Kidney epithelial cell (primary cell): ENCODE measurements around the gene MACF1. TPM values are rescaled to one million over a fixed set of nuclear protein-coding genes. Genes with fewer than 3 reads are reported as not detected.
A peak's percentile ranks its signal among the peaks of the same experiment; 100 is the strongest.

Experiments
- DNase-seq: peaks from one replicate; pipeline ENCODE4 v3.0.0-alpha.2; 2010; ENCODE audit warnings: low read depth
- H3K27me3 ChIP-seq: 2 replicates; pipeline ENCODE4 v1.6.0; 2011; ENCODE audit warnings: low read length; ENCODE audit not compliant: control insufficient read depth, insufficient read depth
- H3K36me3 ChIP-seq: 2 replicates; pipeline ENCODE4 v1.5.1; 2011; ENCODE audit warnings: low read length; ENCODE audit not compliant: control insufficient read depth, insufficient read depth
- H3K4me3 ChIP-seq: 2 replicates; pipeline ENCODE4 v1.5.1; 2011; ENCODE audit warnings: low read depth, mild to moderate bottlenecking, control low read depth, low read length
- total RNA-seq: library from RNA; depleted of rRNA; stranded (reverse); fragments of >200 nt; gene quantifications from 2 replicates; pipeline ENCODE4 v1.2.3, GENCODE V29; 2015
- TF ChIP-seq, protein P1 (sequence below): IDR thresholded peaks from 2 replicates; pipeline ENCODE4 v1.5.1; 2011; ENCODE audit warnings: mild to moderate bottlenecking, moderate library complexity, low read length, control low read depth, inconsistent platforms; ENCODE audit not compliant: insufficient read depth, poor library complexity, severe bottlenecking

Gene MACF1
- total RNA-seq, 1 donor from 2014 or later = 279 TPM

- TF ChIP-seq, protein P1, sequence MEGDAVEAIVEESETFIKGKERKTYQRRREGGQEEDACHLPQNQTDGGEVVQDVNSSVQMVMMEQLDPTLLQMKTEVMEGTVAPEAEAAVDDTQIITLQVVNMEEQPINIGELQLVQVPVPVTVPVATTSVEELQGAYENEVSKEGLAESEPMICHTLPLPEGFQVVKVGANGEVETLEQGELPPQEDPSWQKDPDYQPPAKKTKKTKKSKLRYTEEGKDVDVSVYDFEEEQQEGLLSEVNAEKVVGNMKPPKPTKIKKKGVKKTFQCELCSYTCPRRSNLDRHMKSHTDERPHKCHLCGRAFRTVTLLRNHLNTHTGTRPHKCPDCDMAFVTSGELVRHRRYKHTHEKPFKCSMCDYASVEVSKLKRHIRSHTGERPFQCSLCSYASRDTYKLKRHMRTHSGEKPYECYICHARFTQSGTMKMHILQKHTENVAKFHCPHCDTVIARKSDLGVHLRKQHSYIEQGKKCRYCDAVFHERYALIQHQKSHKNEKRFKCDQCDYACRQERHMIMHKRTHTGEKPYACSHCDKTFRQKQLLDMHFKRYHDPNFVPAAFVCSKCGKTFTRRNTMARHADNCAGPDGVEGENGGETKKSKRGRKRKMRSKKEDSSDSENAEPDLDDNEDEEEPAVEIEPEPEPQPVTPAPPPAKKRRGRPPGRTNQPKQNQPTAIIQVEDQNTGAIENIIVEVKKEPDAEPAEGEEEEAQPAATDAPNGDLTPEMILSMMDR = no peak
- Histone ChIP-seq H3K4me3 (no peak overlapping the region), H3K27me3 (no peaks in the 10 kb centered on the region), H3K36me3 (no peaks in the 10 kb centered on the region)
- no peak for DNase-seq
Measured at GRCh38 chr1:39394059-39394458, 189.6 kb downstream of the MACF1 start.

DNA sequence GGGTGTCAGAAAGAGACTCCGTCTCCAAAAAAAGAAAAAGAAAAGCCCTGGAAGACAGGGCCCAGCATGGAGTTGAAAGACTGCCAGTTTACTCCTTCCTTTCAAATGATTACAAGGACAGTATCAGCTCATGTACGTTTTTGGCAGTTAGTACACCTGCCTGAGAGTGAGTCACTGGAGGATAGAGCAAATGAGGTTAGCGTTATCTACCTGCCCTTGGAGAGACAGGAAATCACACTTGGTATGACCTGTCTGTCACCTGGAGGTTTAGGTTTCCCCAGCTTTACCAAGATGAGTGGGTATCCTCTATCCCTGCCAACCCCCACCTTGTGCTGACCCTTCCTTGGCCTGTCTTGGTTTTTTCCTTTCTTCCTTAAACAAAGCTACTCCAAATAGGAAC lies 190.1 kb downstream of the MACF1 start:
- Histone ChIP-seq H3K36me3 (no peaks in the 10 kb centered on the region), H3K27me3 (no peaks in the 10 kb centered on the region), H3K4me3 (no peak overlapping the region)
- DNase-seq = no peak
- TF ChIP-seq, protein P1 = no peak

DNA sequence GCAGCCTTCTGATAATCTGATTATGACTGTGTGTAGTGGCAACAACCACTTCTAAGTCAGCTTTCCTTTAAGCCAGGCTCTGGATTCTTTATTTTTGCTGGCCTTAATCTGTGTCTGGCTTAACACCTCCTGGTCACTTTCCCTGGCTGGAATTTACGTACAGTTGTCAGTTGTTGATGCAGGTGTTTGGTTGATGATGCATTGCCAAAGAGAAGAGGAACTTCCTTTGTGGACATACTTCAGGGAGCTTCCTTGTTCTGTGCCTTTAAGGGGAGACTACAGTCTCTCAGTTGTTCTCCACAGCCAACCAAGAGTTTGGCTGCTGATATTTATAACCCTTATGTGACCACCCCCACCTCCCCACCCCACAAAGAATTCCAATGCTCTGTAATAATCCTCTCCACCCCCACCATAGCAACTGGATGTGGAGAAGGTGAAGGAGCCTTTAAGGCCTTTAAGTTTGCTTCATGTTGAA lies 190.9 kb downstream of the MACF1 start:
- Histone ChIP-seq H3K27me3 (no peaks in the 10 kb centered on the region), H3K4me3 (no peak overlapping the region), H3K36me3 (no peaks in the 10 kb centered on the region)
- TF ChIP-seq, protein P1 = no peak
- peak; percentile 95 for DNase-seq

DNA sequence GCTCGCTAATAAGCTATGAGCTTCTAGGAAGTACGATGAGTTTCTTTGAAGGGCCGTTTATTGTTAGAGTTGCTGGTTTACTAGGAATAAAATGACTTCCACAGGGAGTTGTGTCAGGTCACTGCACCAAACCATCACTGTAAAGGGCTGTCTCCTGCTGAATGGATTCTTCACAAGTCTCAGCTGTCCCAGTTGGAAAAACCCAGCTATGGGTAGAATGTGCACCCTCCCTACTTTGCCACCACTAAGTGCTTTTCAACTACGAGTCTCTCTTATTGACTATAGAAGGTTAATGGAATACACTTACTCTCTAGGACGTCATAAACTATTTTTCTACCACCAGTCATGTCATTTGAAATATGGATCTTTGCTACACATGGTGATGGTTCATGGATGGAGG lies 192.2 kb downstream of the MACF1 start:
- Histone ChIP-seq H3K36me3 (no peaks in the 10 kb centered on the region), H3K27me3 (no peaks in the 10 kb centered on the region), H3K4me3 (no peak overlapping the region)
- DNase-seq = no peak
- TF ChIP-seq, protein P1 = no peak

DNA sequence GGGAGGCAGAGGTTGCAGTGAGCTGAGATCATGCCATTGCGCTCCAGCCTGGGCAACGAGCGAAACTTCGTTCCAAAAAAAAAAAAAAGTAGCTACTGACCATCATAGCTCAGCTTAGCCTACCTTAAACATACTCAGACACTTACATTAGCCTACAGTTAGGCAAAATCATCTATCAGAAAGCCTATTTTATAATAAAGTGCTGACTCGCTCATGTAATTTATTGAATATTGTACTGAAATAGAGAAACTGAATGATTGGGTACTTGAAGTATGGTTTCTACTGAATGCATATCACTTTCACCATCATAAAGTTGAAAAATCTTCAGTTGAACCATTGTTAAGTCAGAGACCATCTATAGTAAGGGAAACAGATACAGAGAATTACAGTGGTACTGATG lies 193.0 kb downstream of the MACF1 start:
- DNase-seq = no peak
- H3K36me3 ChIP-seq = no peaks in the 10 kb centered on the region
- TF ChIP-seq, protein P1 = no peak
- H3K27me3 ChIP-seq = no peaks in the 10 kb centered on the region
- no peak overlapping the region for H3K4me3 ChIP-seq

DNA sequence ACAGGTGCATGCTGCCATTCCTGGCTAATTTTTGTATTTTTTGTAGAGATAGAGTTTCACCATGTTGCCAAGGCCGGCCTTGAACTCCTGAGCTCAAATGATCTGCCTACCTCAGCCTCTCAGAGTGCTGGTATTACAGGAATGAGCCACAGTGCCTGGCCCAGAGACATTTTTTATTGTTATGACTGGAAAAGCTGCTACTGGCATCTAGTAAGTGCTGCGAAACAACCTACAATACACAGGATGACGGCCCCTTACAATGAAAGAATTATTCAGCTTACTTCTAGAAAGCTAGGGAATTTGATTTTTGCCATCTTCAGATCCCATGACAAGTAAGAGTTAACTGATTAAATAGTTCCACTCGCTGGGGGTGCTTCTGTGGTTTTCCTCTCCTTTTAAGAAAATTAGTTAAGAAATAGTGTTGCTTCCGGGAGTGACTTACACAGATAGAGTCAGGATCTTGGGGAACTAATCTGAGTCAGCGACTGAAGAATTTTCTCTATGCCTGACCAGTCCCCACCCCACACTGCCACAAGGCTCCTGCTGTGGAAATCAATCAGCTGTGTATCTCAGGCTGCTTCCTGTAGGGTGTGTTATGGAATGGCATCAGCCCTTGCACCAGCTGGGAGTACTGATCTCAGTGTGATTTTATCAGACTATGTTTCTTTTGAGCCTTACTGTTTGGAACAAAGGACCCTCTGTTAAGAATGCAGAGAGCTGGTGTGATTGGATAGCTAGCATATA lies 194.0 kb downstream of the MACF1 start:
- Histone ChIP-seq H3K4me3 (no peak overlapping the region), H3K36me3 (no peaks in the 10 kb centered on the region), H3K27me3 (no peaks in the 10 kb centered on the region)
- TF ChIP-seq, protein P1 = peak; percentile 13
- peak; percentile 99 for DNase-seq
